T-helper 1 cell (primary cell): ENCODE data around the gene YTHDC1.
"Not testable (repeated sequence)": the region's sequence is repeated elsewhere in the genome, so short reads cannot be mapped to it uniquely, and the experiment has no call there.

Experiments
- DNase-seq, 5 donors: peaks; one replicate each; pipeline ENCODE4 v3.0.0-alpha.2; 2012 to 2020

Gene YTHDC1

GRCh38 chr4:68287704-68288392 is 62.0 kb downstream of the YTHDC1 start:
- no peak for DNase-seq

- DNase-seq: no peak
Observed at GRCh38 chr4:68283714-68284113, 66.2 kb downstream of the YTHDC1 start.

- DNase-seq: no peak
Observed at GRCh38 chr4:68283095-68283494, 66.8 kb downstream of the YTHDC1 start.

- DNase-seq: not testable (repeated sequence)
Observed at GRCh38 chr4:68281796-68282740, 67.8 kb downstream of the YTHDC1 start.

- DNase-seq: no peak
Observed at GRCh38 chr4:68278029-68278428, 71.9 kb downstream of the YTHDC1 start.

GRCh38 chr4:68277627-68278026 is 72.3 kb downstream of the YTHDC1 start:
- DNase-seq: no peak

- DNase-seq: no peak
Observed at GRCh38 chr4:68272860-68273259, 77.0 kb downstream of the YTHDC1 start.

GRCh38 chr4:68272380-68272779 is 77.5 kb downstream of the YTHDC1 start:
- DNase-seq: no peak

GRCh38 chr4:68271851-68272357 is 78.0 kb downstream of the YTHDC1 start:
- DNase-seq: peak in 1 of 5 donors; percentile 36

GRCh38 chr4:68267433-68267944 is 82.4 kb downstream of the YTHDC1 start:
- no peak for DNase-seq

- no peak for DNase-seq
Observed at GRCh38 chr4:68264875-68265565, 84.9 kb downstream of the YTHDC1 start.
